NCI-H2171 (cell line): ENCODE data around the gene SLC23A2.

ENCODE experiments used
- DNase-seq: peaks from one replicate; lab custom pipeline; 2025; lab: John Stamatoyannopoulos, UW

SLC23A2 gene

DNA sequence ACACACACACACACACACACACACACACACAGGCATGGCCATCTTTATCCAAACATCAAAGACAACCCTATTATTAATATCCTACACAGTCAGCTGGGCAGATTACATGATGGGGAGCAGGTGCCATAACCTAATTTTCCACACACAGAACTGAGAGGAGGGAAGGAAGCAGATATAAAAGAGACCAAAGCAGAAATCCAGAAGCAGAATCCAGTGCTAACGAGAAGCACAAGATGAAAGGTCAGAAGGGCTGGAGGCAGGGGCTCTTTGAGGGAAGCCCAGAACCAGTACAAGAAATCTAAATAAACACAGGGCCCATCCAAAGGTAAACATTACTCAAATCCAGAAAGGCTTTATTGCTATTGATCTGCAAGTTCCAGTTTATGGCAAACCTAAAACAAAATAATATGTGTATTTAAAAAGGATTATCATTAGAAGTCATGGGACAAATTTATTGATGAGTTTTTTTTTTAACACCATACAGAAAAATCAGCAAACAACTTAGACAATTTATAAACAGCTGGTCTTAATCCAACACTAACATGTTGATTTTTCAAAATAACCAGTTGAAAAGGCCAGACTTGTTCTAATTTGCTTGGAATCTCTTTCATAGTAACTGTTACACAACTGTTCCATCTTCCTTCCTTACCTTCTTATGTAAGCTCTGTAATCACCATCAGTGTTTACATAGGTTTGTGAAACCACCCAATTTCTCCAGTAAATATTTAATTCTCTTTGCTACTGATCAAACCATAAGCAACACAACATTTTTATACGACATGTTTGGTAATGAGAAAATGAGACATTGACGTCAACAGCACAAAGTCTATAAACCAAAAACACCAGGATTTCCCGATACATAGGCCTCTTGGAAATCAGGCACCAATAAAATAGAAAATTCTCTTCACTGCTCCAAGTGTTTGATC, 34.2 kb downstream of the SLC23A2 start:
- no peak for DNase-seq

DNA sequence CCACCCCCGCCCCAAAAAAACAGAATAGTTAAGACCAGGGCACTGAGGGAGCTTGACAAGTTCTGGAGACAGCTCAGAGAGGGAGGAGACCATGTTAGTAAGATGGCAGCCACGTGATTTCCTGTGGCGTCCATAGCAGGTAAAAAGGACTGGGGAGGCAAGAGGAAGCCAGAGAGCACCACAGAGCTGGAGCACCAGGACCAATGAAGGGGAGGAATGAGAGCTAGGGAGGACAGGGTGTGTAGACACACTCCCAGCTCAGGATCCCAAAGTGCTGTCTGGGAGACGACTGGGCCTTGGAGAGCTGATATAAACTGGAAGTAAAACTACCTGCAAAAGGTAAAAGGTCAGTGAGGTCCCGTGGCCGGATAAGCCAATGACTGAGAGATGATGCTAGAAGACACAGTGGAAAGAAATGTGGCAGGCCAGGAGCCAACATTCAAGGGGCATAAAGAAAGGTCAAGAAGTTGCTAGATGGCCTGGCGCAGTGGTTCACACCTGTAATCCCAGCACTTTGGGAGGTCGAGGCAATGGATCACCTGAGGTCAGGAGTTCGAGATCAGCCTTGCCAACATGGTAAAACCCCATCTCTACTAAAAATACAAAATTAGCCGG, 39.0 kb downstream of the SLC23A2 start:
- DNase-seq = no peak

DNA sequence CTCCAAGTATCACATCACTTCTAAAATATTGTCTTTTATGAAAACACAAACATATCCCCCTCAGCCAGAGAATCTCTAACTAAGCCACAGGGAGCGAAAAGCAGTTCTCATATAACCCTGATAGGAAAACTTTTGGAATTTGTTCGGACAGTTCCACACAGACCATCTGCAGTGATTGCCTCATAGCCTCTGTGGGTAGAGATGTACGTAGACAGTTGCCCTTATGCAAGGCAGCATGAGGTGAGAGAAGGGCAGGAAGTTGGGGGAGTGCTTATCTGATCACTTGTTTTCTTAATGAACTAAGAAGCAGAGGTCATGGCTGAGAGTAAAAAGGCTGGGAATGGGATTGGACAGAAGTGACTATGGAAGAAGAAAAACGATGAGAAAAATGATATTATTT, 39.6 kb downstream of the SLC23A2 start:
- no peak for DNase-seq

DNA sequence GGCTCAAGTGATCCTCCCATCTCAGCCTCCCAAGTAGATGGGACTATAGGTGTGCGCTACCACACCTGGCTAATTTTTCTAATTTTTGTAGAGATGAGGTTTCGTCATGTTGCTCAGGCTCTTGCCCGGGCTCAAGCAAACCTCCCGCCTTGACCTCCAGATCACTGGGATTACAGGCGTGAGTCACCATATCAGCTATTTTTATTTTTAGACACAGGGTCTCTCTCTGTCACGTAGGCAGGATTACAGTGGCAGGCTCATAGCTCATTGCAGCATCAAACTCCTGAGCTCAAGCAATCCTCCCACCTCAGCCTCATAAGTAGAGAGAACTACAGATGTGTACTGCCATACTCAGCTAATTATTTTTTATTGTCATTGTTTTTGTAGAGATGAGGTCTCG, 41.7 kb downstream of the SLC23A2 start:
- DNase-seq = no peak

DNA sequence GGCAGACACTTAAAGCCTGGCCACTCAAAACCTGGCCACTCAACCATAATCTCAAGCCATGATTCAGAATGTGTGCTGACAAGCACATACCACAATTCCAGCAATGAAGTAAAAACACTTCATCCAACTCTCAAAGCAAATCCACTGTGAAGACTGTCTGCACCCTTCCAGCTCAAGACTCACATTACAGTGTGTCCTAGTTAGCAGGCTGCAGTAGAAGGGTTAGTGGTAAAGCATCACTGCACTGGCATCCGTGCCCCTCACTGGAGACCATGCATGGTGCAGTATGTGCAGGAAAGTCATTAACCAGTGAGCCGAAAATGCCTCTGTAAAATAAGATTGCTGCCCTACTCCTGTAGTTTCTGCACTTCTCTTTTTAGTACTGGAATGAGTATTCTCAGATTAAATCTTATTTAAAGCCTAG, 43.4 kb downstream of the SLC23A2 start:
- DNase-seq = no peak

DNA sequence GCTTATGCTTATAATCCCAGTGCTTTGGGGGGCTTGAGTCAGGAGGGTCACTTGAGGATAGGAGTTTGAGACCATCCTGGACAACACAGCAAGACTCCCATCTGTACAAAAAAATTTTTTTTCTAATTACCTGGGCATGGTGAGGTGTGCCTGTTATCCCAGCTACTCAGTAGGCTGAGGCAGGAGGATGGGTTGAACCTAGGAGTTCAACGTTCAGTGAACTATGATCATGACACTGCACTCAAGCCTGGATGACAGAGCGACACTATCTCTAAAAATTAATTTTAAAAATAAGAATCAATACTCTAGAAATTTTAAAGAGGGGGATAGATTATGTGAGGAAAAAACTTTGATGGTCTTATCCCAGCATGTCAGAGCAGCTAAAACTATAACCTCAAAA, 44.1 kb downstream of the SLC23A2 start:
- no peak for DNase-seq

DNA sequence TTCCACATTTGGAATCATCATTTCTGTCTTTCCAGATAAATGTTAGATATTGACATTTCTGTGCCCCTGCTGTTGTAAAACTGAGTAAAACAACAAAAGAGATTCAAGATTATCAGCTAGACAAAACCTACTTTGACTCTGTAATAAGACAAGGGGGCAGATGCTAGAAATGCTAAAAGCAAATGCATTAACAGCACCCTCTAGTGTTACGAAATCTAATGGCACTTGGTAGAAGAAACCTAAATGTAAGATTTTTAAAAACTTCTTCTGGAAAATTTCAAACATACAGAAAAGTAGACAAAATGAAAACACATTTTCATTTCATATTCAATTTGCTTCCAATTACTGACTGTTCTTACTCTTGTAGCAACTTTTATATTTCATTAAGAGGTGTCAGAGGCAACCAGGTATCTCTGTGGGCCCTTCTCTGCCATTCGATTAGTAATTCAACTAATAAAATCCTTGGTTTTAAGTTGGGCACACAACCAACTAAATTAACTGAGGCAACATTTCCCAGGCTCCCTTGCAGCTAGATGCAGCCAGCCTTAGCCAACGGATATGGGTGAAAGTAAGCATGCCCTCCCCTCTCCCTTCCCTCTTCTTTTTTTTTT, 45.0 kb downstream of the SLC23A2 start:
- DNase-seq = peak; percentile 61

DNA sequence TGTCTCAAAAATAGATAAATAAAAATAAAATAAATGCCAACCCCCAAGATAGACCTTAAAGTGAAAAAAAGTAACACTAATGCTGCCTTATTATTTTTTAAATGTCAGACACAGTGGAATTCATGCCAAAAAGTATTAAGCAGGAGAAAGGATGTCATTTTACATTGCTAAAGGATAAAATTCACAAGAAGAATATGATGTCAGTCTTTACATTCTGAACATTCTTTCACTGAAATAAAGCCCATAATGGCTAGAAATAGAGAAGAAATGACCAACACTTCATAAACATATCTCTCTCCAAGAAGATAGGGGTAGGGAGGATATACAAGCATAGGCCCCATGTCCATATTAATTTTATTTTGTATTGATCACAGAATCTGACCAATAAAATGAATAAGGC, 47.4 kb downstream of the SLC23A2 start:
- no peak for DNase-seq

DNA sequence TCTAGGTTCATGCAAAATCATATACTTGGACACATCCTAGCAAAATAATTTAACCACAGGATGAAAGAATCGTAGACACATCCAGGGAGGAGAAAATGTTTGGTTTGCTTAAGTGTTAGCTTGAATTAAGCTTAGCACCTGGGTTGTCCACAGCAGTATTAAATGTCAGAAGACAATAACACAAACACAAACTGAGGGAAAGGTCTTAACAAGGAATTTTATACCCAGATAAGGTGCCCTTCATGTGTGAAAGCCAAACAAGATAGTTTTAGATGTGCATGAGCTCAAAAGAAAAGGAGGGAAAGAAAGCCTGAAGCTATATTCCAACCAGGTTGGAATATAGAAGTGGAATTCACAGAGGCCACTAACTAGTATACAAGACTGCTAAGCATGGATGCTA, 49.1 kb downstream of the SLC23A2 start:
- DNase-seq = no peak

DNA sequence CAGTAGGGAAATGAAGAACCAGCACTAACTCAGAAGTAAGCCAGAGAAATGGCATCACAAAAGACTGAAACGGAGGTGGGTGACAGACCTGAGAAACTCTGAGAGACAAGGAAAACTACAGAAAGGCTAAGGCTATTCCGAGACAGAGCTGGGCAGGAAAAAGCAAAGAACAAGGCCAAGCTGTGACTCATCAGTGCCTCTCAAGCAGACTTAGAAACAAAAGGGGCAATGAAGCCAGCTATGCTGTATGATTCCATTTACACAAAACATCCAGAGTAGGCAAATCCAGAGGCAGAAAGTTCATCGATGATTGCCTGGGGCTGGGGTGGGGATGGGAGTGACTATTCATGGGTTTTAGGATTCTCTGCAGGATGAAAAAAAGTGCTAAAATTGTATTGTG, 50.0 kb downstream of the SLC23A2 start:
- no peak for DNase-seq

DNA sequence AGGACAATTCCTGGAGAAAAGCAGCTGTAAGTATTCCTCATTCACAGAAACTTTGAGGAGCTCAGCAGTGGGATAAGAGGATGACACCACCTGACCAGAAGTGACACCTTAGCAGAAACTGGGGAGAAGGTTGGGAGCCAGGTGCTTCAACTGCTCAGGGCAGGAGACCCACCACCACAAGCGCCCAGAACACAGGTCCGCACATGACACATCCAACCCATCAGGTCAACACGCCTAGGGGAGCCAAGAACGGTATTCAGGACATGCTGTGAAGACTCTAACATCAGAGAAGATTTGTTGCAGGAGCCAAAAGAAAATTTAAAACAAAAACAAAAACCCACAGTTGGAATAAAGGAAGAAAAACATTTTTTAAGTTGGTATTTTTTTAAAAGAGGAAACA, 50.5 kb downstream of the SLC23A2 start:
- no peak for DNase-seq

DNA sequence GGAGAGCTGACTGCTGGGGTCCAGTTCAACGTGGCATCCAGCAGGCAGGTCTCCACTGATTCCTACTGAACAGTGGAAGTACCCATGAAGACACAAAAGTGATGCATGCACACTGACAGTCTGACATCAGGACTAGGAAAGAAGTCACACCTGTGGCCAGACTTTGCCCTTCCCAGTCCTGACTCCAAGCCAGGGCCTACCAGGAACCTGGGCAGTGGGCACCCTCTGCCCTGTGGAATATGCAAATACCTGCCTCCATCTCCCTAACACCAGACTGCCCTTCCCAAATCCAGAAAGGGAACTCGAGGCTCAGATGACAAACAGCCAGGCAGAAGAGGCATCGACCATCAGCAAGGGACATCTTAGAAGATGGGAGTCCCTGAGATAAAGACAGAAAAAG, 50.9 kb downstream of the SLC23A2 start:
- no peak for DNase-seq

DNA sequence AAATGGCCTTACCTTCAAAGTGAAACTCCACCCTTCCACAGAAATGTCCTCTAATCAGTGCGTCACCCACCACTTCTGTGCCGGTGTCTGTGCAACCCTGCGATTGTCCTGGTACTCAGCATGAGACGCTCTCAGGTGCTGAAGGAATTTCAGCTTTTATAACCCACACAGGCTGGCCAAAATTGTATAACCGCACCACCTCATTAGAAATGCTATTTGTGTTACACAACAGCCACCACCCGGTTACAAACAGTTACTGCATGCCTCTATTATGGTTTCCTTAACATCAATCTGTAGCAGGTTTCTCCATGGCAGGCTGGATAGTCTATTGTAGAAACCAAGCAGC, 51.5 kb downstream of the SLC23A2 start:
- DNase-seq = peak; percentile 2

DNA sequence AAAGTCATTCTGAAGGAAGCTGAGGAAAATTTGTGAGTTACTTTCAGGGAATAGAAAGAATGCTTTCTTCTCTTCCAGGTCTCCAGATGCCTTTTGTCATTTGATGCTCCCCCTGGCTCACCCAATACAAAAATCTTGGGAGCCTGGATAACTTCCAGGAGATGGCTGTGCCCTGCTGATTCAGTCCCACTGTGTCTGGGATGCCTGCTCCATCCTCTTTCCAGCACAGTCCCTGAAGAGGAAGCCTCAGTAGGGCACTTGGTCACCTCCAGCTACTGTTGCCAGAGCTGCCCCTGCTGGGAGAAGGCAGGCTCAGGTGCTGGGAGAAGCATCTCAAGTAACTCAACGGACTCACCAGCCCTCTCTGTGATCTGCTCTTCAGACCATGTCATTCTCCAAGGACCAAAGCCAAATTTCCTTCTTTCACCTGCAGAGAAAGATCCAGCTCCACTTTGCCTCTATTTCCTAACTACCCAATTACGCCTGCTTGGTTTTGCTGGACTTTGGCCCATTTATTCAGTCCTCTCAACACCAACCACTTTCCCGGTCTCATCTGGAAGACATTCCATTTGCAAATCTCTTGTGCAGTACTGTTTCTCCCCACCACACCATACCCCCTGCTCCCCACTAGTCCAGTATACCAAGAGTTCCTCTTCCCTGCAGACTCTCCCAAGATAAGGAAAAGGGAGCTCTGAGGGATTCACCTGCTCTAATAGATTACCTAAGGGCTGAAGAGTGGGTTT, 53.3 kb downstream of the SLC23A2 start:
- DNase-seq = no peak

DNA sequence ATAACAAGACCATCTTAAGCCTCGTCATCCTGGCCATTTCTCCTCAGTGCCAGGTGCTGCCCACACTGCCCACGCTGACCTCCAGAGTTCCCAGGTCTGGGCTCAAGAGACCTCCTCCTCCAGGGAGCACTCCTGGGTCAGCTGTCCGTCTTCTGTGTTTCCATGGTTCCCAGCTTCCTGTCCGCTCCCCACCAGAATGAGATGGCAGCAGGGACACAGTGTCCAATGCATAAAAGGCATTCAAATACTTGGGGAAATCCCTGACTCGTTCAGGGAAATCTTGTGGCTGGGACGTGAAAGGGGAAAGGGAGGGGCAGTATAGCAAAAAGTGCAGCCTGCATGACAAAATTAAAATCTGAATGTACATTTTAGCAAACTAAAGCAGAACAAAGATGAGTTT, 54.3 kb downstream of the SLC23A2 start:
- no peak for DNase-seq

DNA sequence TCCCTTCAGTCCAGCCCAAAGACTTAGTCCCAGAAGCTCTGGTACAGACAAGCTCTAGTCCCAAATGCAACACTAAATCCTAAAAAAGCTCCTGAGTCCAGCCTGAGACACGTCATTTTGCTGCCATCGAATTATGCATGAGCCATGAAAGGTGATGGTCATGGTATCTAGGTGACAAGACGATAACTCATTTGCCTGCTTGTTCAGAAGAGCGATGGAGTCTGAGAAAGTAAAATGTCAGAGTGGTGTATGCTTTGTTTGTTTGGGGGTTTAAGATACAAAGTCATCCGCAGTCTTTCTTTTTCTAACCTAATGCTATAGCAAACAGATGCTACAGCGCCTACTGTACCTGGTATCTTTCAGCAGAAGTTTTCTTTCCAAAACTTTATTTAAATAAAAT, 54.7 kb downstream of the SLC23A2 start:
- no peak for DNase-seq

DNA sequence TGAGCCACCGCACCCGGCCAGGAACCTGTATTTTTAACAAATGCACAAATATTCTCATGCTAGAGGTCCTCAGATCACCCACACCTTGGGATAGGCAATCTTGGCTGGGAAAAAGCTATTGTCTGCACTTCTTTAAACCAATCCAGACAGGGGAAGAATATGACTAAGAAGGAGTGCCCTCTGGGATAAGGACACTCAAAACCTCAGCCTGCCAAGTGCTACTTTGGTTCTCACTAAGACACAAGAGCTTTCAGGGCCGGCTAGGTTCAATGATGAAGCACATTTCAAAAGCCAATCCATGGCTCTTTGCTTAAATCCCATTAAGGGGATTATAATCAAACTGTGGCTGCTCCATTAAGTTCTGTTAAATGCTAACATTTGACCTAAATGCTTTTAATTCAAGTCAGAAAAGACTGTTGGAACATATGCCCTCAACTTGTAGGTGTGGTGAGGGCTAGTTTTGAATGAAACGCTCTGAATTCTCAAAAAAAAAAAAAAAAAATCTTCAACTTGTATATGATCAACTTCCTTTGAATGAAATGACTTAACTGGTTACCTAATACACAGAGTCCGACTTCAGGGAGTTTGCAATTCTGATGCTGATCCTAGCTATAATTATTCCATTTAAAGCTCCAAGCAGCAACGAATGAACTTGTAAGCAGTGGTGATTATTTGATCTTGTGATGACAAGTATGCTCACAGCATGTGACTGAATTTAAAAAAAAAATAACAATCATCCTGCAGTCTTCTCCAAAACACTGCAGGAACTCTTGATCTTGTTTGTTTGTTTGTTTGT, 56.6 kb downstream of the SLC23A2 start:
- no peak for DNase-seq

DNA sequence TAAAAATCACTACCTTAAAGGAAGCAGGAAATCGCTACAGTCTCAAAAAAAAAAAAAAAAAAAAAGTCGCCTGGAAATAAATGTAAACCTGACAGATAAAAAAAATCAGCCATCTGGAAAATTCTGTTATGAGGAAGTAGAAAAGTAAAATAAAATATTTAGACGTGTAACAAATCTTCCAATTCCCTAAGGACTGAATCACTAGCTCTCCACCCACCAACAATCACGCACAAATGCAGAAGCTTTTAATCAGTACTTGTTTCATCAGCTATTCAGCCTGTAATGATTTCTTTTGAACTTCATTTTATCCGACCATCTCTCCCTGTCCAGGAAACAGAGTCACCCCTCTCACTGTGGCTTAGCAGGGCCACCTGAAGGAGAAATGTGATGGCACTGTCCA, 59.0 kb downstream of the SLC23A2 start:
- DNase-seq = no peak

DNA sequence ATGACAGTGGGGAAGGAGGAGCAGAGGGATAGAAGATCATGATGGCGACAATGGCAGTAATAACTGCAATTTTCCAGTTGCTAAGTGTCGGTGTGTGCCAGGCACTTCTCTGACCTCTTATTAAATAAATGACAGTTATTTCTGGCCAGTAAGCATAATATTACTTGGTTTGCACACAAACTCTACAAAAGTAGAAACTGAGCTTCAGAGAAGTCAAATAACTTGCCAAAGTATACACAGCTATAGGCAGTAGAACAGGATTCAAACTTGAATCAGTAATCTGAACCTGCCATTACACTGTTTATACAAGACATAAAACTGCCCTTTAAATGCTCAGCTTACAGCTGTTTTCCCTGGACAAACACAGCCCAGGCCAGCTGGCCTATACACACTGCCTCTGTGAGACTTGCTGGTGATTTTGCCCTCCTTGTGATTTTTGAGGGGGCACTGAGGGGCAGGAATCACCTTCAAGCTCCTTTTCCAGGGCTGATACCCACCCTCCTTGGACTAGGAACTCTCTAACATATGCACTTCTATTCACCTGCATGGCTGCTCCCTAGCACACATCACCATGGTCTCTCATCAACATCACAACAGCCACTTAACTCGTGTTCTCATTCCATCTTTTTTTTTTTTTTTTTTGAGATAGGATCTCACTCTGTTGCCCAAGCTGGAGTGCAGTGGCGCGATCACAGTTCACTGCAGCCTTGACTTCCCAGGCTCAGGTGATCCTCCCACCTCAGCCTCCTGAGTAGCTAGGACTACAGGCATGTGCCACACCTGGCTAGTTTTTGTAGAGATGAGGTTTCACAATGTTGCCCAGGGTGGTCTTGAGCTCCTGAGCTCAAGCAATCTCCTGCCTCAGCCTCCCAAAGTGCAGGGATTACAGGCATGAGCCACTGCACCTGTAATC, 63.6 kb downstream of the SLC23A2 start:
- DNase-seq = no peak

DNA sequence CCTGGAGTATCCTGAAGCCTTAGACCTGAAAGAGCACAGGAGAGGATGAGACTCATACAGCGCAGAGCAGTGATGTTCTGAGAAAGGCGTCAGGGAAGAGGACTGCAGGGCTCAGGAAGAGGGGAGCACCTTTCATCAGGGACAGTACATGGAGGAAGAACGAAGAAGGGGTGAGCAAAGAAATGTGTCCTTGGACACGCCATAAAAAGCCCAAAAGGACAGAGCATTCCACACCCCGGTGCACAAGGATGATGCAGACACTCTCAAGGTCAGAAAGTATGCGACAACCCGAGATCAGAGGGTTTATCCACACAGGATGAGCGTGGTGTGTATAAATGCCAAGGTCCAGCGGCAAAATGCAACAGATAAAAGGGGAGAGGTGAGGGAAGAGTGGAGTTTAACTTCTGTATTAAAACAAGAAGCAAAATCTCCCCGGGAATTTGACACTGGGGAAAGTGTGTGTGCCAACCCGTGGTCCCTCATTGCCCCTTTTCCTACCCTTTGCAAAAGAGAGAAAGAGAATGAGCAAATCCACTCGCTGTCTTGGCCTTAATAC, 64.4 kb downstream of the SLC23A2 start:
- DNase-seq = no peak
